AG04449 (cell line): ENCODE data around the gene ENDOU.

Source experiments
- CTCF ChIA-PET: fragments of 350-600 bp; formaldehyde crosslinking; extraction: SDS; loops from one replicate; lab custom pipeline; 2021; ENCODE audit warnings: antibody characterized with exemption; lab: Yijun Ruan, JAX
- POLR2A ChIA-PET: fragments of 400-600, 350-600 bp; formaldehyde crosslinking; extraction: SDS; loops from one replicate; lab custom pipeline; 2020; ENCODE audit warnings: antibody characterized with exemption, inconsistent platforms; lab: Yijun Ruan, JAX
- DNase-seq: peaks from one replicate; pipeline ENCODE4 v3.0.0-alpha.2; 2010; ENCODE audit warnings: low read depth, low spot score
- H3K4me3 ChIP-seq: 2 replicates; pipeline ENCODE4 v1.5.1; 2011; ENCODE audit warnings: low read depth, mild to moderate bottlenecking, control low read depth, low read length
- CTCF ChIP-seq: IDR thresholded peaks from one replicate; pipeline ENCODE4 v1.5.1; 2011; ENCODE audit warnings: mild to moderate bottlenecking, moderate library complexity, low read length, control low read depth, inconsistent platforms; ENCODE audit not compliant: insufficient read depth; ENCODE audit errors: missing control alignments

The ENDOU gene

GRCh38 chr12:47734725-47735480 is 9.6 kb upstream of the ENDOU start:
- H3K4me3 ChIP-seq: no peak overlapping the region
- TF ChIP-seq CTCF: no peak
- POLR2A ChIA-PET: interaction anchor here (1.0 kb wide), 1 partner anchor 35 kb away, joined by 3 read pairs; no protein-coding TSS in a partner anchor
- CTCF ChIA-PET: interaction anchor here (11.9 to 36.9 kb wide), 5 partner anchors 6 to 104 kb away, joined by 247 to 1419 read pairs (median 308); partner anchors contain the start of genes ENDOU and SLC48A1
- no peak for DNase-seq

GRCh38 chr12:47733142-47733541 is 7.9 kb upstream of the ENDOU start:
- H3K4me3 ChIP-seq: no peak overlapping the region
- ChIA-PET POLR2A (no interaction called here), CTCF (interaction anchor here (1.0 to 36.9 kb wide), 7 partner anchors 8 to 432 kb away, joined by 3 to 1419 read pairs (median 247); partner anchors contain the start of genes ENDOU and SLC48A1)
- TF ChIP-seq CTCF: no peak
- no peak for DNase-seq

GRCh38 chr12:47732504-47732903 is 7.2 kb upstream of the ENDOU start:
- ChIA-PET POLR2A (no interaction called here), CTCF (interaction anchor here (1.1 to 36.9 kb wide), 5 partner anchors 8 to 432 kb away, joined by 3 to 1419 read pairs (median 308); partner anchors contain the start of gene SLC48A1)
- H3K4me3 ChIP-seq: no peak overlapping the region
- no peak for DNase-seq
- TF ChIP-seq CTCF: no peak

- ChIA-PET POLR2A (no interaction called here), CTCF (interaction anchor here (0.8 to 36.9 kb wide), 6 partner anchors 9 to 218 kb away, joined by 3 to 1419 read pairs (median 278); partner anchors contain the start of gene SLC48A1)
- no peak for TF ChIP-seq CTCF
- DNase-seq: no peak
- no peak overlapping the region for H3K4me3 ChIP-seq
These were observed 6.4 kb upstream of the ENDOU start for GRCh38 chr12:47731723-47732122.

GRCh38 chr12:47730341-47730744 is 5.1 kb upstream of the ENDOU start:
- no peak overlapping the region for H3K4me3 ChIP-seq
- DNase-seq: no peak
- no peak for TF ChIP-seq CTCF
- ChIA-PET CTCF (interaction anchor here (1.5 to 36.9 kb wide), 5 partner anchors 10 to 109 kb away, joined by 6 to 1419 read pairs (median 308); partner anchors contain the start of genes RAPGEF3 and SLC48A1), POLR2A (interaction anchor here (0.7 kb wide), 1 partner anchor 143 kb away, joined by 3 read pairs; no protein-coding TSS in a partner anchor)

- CTCF ChIA-PET: interaction anchor here (14.5 to 36.9 kb wide), 4 partner anchors 12 to 110 kb away, joined by 247 to 1419 read pairs (median 681); partner anchors contain the start of gene SLC48A1
- no peak for DNase-seq
- POLR2A ChIA-PET: no interaction called here
- no peak for TF ChIP-seq CTCF
- H3K4me3 ChIP-seq: no peak overlapping the region
These were observed 3.9 kb upstream of the ENDOU start for GRCh38 chr12:47729233-47729632.
